ENCODE measurements around the gene CDH4. TPM values are rescaled to one million over a fixed set of nuclear protein-coding genes. Genes with fewer than 3 reads are reported as not detected.

The CDH4 gene
- total RNA-seq, 1 experiment from 2014 or later = 5.3 TPM

GRCh38 chr20:61538943-61539265 lies 286.8 kb downstream of the CDH4 start:
- CTCF ChIA-PET = no interaction called here
- POLR2A ChIA-PET = no interaction called here
- Mint-ChIP-seq H3K36me3 (no peaks in the 10 kb centered on the region; the same call in 1 of the 2 replicates), H3K27ac (no peak overlapping the region), H3K4me1 (peaks cover 8% of the 10 kb centered on the region), H3K9me3 (peaks cover 4% of the 10 kb centered on the region), H3K4me3 (no peak overlapping the region), H3K27me3 (ENCODE audit: low read depth) (peaks cover 24% of the 10 kb centered on the region)
- DNase-seq (ENCODE audit: low spot score) (no peak), ATAC-seq (no peak)
- no peak for TF ChIP-seq RORB (CRISPR knock-in tag; IDR thresholded peaks at IDR 0.05)
- no peak for TF ChIP-seq ATF6 (CRISPR knock-in tag; IDR thresholded peaks at IDR 0.05)
- no peak for TF ChIP-seq USF1 (CRISPR knock-in tag; IDR thresholded peaks at IDR 0.05)
- no peak for TF ChIP-seq PRDM15 (CRISPR knock-in tag; IDR thresholded peaks at IDR 0.05)
- TF ChIP-seq GTF2I (CRISPR knock-in tag; conservative IDR thresholded peaks at IDR 0.05) = no peak
- no peak for TF ChIP-seq HMGA2 (CRISPR knock-in tag; IDR thresholded peaks at IDR 0.05)
- no peak for TF ChIP-seq ESRRA (CRISPR knock-in tag; IDR thresholded peaks at IDR 0.05; ENCODE audit: borderline replicate concordance)
- no peak for TF ChIP-seq ZMAT4 (CRISPR knock-in tag; IDR thresholded peaks at IDR 0.05)
- no peak for TF ChIP-seq CDX4 (CRISPR knock-in tag; IDR thresholded peaks at IDR 0.05; ENCODE audit: borderline replicate concordance)
- no peak for TF ChIP-seq CREM (CRISPR knock-in tag; IDR thresholded peaks at IDR 0.05)
- no peak for TF ChIP-seq PREB (CRISPR knock-in tag; IDR thresholded peaks at IDR 0.05; ENCODE audit: borderline replicate concordance)
- no peak for TF ChIP-seq USF2 (CRISPR knock-in tag; IDR thresholded peaks at IDR 0.05)
- TF ChIP-seq ZNF317 (CRISPR knock-in tag; IDR thresholded peaks at IDR 0.05; ENCODE audit: borderline replicate concordance, low read depth) = no peak
- no peak for TF ChIP-seq SMAD4 (CRISPR knock-in tag; IDR thresholded peaks at IDR 0.05)
- TF ChIP-seq TEAD1 (CRISPR knock-in tag; IDR thresholded peaks at IDR 0.05) = no peak
- TF ChIP-seq ZNF423 (CRISPR knock-in tag; IDR thresholded peaks at IDR 0.05) = no peak
- TF ChIP-seq NR2C2 (CRISPR knock-in tag; IDR thresholded peaks at IDR 0.05) = no peak
